ENCODE measurements around the gene USP7.
"Not testable (repeated sequence)": the region's sequence is repeated elsewhere in the genome, so short reads cannot be mapped to it uniquely, and the experiment has no call there.

USP7 gene

GRCh38 chr16:8843296-8843695, 120.4 kb downstream of the USP7 start:
- DNase-seq (ENCODE audit: low read depth), result not testable (repeated sequence)

All from GM04503 (cell line).